GM19455 (cell line): Measurements from ENCODE around the gene ATP5MG.
"Not testable (repeated sequence)": the region's sequence is repeated elsewhere in the genome, so short reads cannot be mapped to it uniquely, and the experiment has no call there.

Source experiments
- ATAC-seq: cut with Tn5 transposase; IDR thresholded peaks from one replicate; pipeline ENCODE4 v1.9.1; 2021; ENCODE audit not compliant: unreplicated experiment

Gene ATP5MG

DNA sequence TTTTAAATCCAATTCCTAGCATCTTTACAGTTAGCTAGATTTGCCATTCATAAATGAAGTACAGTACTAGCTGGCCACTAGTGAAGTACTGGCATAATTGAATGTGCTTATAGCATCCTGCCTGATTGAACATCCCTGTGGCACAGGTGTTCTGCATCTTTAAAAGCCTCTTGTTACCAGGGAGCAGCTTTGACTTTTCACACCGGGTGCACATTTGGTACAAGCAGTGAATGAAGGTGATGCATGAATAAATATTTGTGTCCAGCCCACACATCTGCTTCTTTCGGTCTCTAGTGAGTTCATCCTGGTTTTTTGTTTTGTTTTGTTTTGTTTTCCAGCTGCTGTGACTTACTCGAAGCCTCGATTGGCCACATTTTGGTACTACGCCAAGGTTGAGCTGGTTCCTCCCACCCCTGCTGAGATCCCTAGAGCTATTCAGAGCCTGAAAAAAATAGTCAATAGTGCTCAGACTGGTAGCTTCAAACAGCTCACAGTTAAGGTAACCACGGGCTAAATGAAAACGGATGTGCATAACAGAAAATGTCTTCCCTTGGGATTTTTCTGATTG, 5.3 kb downstream of the ATP5MG start:
- ATAC-seq = no peak

- peak; percentile 60 for ATAC-seq
These were observed 8.8 kb downstream of the ATP5MG start for GRCh38 chr11:118410055-118410745.

- no peak for ATAC-seq
These were observed 10.1 kb downstream of the ATP5MG start for GRCh38 chr11:118411530-118411929.

DNA sequence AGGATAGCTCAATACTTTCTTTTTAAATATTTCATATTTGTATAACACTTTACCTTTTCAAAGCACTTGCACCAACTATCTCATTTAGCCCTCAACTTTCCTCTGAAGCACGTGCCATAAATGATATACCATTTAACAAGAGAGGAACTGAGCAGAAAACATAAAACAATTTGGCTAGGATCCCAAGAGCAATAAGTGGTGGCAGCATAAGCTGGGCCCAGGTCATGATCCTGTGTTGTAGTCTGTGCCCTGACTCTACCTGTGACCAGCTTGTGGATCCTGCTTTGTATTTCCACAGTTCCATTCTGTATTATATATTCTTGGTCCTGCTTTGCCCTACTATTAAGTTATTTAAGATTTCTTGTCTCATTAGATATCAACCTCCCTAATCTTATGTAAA, 11.5 kb downstream of the ATP5MG start:
- ATAC-seq = no peak

DNA sequence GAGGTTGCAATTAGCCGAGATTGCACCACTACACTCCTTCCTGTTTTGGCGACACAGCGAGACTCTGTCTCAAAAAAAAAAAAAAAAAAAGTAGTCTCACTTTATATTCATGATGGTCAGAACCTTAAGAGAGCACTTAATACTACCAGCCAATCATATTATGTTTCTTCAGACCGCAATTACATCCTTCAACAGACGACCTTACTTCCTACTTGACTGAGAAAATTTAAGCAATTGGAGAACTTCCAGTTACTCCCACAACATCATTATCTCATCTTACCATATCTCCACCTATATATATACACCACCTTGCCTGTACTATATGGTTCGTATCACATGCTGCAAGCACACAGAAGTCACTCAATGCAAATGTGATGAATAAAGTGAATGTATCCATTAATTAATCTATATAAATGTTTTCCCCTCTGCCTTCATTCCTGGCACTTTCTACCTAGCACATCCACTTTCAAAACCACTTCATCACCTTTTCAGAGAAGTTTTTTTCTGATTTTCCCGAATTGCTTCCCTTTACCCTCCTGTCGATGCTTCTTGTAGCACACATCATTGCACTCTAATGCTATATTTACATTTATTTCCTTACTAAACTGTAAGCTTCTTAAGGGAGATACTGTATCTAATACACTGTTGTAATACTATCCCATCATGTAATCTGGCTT, 13.8 kb downstream of the ATP5MG start:
- no peak for ATAC-seq

DNA sequence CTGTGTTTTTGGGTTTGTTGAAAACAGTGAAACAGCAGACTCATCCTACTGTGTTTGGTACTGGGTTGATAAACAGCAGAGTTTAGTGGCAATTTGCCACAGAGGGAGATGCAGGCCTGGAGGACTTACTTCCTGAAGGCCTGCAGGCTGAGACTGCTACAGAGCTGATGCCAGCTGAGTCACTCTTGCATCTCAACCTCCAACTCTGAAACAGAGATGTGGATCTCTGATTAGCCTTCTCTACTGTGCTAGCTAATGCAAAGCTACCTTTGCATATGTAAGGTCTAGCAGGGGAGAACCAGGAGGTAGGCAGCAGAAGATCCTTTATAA, 14.3 kb downstream of the ATP5MG start:
- ATAC-seq = no peak

GRCh38 chr11:118416900-118417299, 15.5 kb downstream of the ATP5MG start:
- ATAC-seq = not testable (repeated sequence)

- ATAC-seq = no peak
These were observed 16.4 kb downstream of the ATP5MG start for GRCh38 chr11:118417801-118418200.

- no peak for ATAC-seq
These were observed 17.4 kb downstream of the ATP5MG start for GRCh38 chr11:118418766-118419165.

DNA sequence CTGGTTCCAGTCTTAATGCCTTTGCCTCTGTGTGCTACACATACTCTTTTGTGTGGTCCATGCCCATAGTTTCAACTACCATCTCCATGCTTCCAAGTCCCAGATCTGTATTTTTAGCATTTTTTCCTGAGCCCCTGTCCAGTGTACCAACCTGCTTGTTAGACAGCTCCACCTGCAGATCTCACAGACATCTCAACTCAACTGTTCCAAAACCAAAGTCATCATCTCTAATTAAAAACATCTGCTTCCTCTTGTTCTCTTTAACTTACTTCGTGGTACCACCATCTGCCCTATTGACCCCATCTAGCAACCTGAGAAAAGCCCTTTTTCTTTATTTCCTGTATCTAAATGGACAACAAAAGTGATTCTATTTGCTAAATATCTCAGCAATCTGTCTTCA, 26.3 kb downstream of the ATP5MG start:
- ATAC-seq = no peak

DNA sequence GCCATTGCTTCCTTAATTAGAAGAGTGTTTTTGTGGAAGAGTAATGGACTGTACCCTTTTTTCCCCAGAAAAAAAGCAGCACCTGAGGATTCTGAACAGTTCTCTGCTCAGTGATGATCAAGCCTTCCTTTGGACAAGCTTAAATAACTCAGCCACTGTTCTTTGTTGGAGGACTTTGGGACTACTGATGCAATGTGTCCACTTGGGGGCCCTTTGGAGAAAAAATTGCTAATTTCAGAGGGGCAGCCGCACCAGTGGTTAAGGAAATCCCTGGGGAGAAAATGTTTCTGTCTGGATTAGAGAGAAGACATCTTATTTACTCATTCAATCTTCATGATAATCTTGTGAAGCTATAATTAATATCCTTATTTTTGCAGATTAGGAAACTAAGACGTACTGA, 29.6 kb downstream of the ATP5MG start:
- ATAC-seq = no peak

GRCh38 chr11:118434123-118434552, 32.7 kb downstream of the ATP5MG start:
- no peak for ATAC-seq

GRCh38 chr11:118434553-118435289, 33.3 kb downstream of the ATP5MG start:
- no peak for ATAC-seq

GRCh38 chr11:118435290-118435892, 34.0 kb downstream of the ATP5MG start:
- peak; percentile 20 for ATAC-seq

DNA sequence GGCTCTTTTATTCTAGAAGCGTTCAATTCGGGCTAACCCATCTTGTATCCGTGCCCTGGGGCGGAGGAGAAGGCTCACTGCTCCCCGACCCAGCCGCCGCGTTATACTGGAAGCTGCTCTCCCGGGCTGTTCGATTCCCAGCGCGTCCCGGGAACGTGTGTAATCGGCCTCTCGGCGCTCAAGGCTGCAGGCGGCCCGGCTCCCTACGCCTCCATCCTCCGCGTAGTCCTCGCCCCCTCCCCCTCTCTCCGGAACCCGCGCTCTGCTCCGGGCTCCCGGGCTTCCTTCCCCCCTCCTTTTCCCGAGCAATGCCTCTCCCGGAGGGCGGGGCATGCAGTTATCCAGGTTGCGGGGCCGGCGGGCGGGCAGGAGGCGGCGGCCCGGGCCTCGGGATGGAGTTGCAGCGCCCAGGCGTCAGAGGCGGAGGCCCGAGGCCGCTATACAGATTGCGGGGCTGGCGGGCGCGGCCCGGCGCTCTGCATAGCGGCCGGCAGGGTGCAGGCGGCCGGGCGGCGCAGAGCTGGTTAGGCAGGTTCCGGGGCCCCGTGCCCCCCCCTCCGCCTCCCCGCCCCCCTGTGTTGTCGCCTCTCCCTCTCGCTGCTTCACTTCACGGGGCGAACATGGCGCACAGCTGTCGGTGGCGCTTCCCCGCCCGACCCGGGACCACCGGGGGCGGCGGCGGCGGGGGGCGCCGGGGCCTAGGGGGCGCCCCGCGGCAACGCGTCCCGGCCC, 34.7 kb downstream of the ATP5MG start, which contains the start of gene KMT2A:
KMT2A (plus strand) TSS at position 600 of the 732 bp plus-strand sequence; CDS start at position 621, 21 bp downstream.
- peak; percentile 46 for ATAC-seq

GRCh38 chr11:118436639-118437207, 35.3 kb downstream of the ATP5MG start:
- ATAC-seq = peak; percentile 8

DNA sequence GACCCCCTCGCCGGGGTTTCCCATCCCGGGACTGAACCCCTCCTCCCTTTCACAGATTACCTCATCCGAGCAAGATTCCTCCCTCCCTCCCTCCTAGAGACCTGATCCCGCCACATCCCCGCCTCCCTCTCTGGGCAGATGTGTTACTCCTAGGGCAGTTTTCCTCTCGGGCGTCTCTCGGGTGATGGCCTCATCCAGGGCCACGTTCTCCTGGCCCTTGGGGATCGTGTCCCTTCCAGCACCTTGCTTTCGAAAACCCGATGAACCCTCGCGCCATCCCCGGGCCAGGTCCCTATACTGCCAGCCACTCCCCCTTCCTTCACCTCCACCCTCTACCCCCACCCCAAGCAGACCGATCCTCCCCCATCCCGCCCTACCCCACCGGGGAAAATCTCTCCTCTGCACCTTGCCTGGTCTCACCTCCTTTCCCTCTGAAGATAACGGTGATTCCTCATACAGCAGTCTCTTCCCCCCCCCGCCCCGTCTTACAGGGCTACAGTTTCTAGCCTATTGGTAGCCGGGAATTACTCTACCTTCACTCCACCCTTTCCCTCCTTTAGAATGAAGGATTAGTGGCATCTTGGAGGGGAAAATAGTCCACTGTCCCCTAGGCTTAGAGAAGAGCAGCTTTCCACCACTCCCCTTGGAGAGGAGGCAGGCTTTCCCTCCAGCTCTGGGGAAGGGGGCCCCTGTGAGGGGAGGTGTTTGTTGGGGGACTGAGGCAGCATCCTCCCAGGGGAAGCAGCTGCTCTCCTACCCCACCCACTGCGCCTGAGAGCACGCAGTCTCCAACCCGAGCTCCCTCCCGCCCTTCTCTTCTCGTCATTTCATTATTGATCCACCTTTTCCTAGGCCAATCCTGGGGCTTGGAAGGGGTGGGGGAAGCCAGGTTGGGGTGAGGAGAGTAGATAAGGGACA, 36.1 kb downstream of the ATP5MG start:
- no peak for ATAC-seq

- no peak for ATAC-seq
These were observed 37.0 kb downstream of the ATP5MG start for GRCh38 chr11:118438314-118438931.

- no peak for ATAC-seq
These were observed 38.2 kb downstream of the ATP5MG start for GRCh38 chr11:118439646-118440045.
